CD4-positive, alpha-beta T cell treated with Interleukin-21 for 1 hour (primary cell): Measurements from ENCODE around the gene TBC1D21.

ENCODE experiments used
- DNase-seq: peaks from one replicate; pipeline ENCODE4 v3.0.0-alpha.2; 2020

Gene TBC1D21

GRCh38 chr15:73912030-73912596 is 38.7 kb downstream of the TBC1D21 start:
- DNase-seq, result no peak

GRCh38 chr15:73914145-73914544 is 40.8 kb downstream of the TBC1D21 start:
- DNase-seq, result no peak

- no peak for DNase-seq
These were observed 41.7 kb downstream of the TBC1D21 start for GRCh38 chr15:73915082-73915481.

- no peak for DNase-seq
These were observed 45.4 kb downstream of the TBC1D21 start for GRCh38 chr15:73918784-73919183.

GRCh38 chr15:73919706-73920105 is 46.3 kb downstream of the TBC1D21 start:
- DNase-seq, result no peak

- DNase-seq, result no peak
These were observed 48.0 kb downstream of the TBC1D21 start for GRCh38 chr15:73921254-73921925.

GRCh38 chr15:73922186-73923151 is 49.1 kb downstream of the TBC1D21 start:
- DNase-seq, result no peak

GRCh38 chr15:73923156-73923487 is 49.8 kb downstream of the TBC1D21 start:
- DNase-seq, result no peak

GRCh38 chr15:73923488-73924164 is 50.3 kb downstream of the TBC1D21 start:
- DNase-seq, result no peak

GRCh38 chr15:73924171-73924921 is 51.0 kb downstream of the TBC1D21 start:
- peak; percentile 21 for DNase-seq

- no peak for DNase-seq
These were observed 52.5 kb downstream of the TBC1D21 start for GRCh38 chr15:73925848-73926218.

GRCh38 chr15:73926219-73927002 is 53.0 kb downstream of the TBC1D21 start, which contains the start of gene LOXL1:
TSS of gene LOXL1 (plus strand) at chr15:73926462. CDS start at chr15:73926784, 322 bp downstream.
- no peak for DNase-seq

GRCh38 chr15:73927003-73927475 is 53.7 kb downstream of the TBC1D21 start:
- DNase-seq, result peak; percentile 43

GRCh38 chr15:73927476-73928240 is 54.3 kb downstream of the TBC1D21 start:
- peak; percentile 78 for DNase-seq

GRCh38 chr15:73928241-73928579 is 54.8 kb downstream of the TBC1D21 start:
- no peak for DNase-seq

- no peak for DNase-seq
These were observed 55.7 kb downstream of the TBC1D21 start for GRCh38 chr15:73928971-73929627.

- no peak for DNase-seq
These were observed 57.0 kb downstream of the TBC1D21 start for GRCh38 chr15:73930371-73930770.

GRCh38 chr15:73930790-73931281 is 57.5 kb downstream of the TBC1D21 start:
- DNase-seq, result no peak

GRCh38 chr15:73931441-73931840 is 58.1 kb downstream of the TBC1D21 start:
- no peak for DNase-seq
